OCI-LY1 (cell line): Measurements from ENCODE around the gene TMEM184A.

ENCODE experiments used
- H2AFZ ChIP-seq: fragments of 200-600 bp; sonication (generic), shearing (Covaris generic); 2 replicates; pipeline ENCODE4 v1.6.0; 2014; ENCODE audit warnings: antibody characterized with exemption, mild to moderate bottlenecking, low read length
- H3F3A ChIP-seq: fragments of 200-600 bp; sonication (generic), shearing (Covaris generic); 2 replicates; pipeline ENCODE4 v1.6.0; 2014; ENCODE audit warnings: mild to moderate bottlenecking, antibody characterized with exemption, low read length, moderate library complexity; ENCODE audit not compliant: insufficient read depth
- H3K27ac ChIP-seq: fragments of 200-600 bp; sonication (generic); 2 replicates; pipeline ENCODE4 v1.5.1; 2014; ENCODE audit warnings: low read length, mixed run types, mild to moderate bottlenecking, low read depth; ENCODE audit not compliant: poor library complexity, severe bottlenecking
- H3K27me3 ChIP-seq: fragments of 200-600 bp; sonication (generic); 2 replicates; pipeline ENCODE4 v1.6.0; 2014; ENCODE audit warnings: antibody characterized with exemption, mild to moderate bottlenecking, low read length, moderate library complexity; ENCODE audit not compliant: insufficient read depth
- H3K36me3 ChIP-seq: fragments of 200-600 bp; sonication (generic); 2 replicates; pipeline ENCODE4 v1.6.1; 2014; ENCODE audit warnings: mild to moderate bottlenecking, antibody characterized with exemption, low read length, moderate library complexity, mixed read lengths; ENCODE audit not compliant: insufficient read depth
- H3K4me1 ChIP-seq: fragments of 200-600 bp; sonication (generic); 2 replicates; pipeline ENCODE4 v1.5.1; 2014; ENCODE audit warnings: mild to moderate bottlenecking, low read length, moderate library complexity; ENCODE audit not compliant: insufficient read depth, severe bottlenecking
- H3K4me2 ChIP-seq: fragments of 200-600 bp; sonication (generic), shearing (Covaris generic); 2 replicates; pipeline ENCODE4 v1.6.1; 2014; ENCODE audit warnings: low read length
- H3K4me3 ChIP-seq: fragments of 200-600 bp; sonication (generic); 2 replicates; pipeline ENCODE4 v1.5.1; 2014; ENCODE audit warnings: low read length, low read depth, mild to moderate bottlenecking, mixed read lengths; ENCODE audit not compliant: poor library complexity, severe bottlenecking
- H3K79me2 ChIP-seq: fragments of 200-600 bp; shearing (Covaris generic); 2 replicates; pipeline ENCODE4 v1.6.1; 2016; ENCODE audit warnings: mixed run types, low read length, mixed read lengths; ENCODE audit not compliant: insufficient read depth
- H3K9ac ChIP-seq: fragments of 200-600 bp; sonication (generic), shearing (Covaris generic); 2 replicates; pipeline ENCODE4 v1.6.1; 2014; ENCODE audit warnings: mild to moderate bottlenecking, low read length, mixed read lengths
- H3K9me2 ChIP-seq: fragments of 200-600 bp; sonication (generic), shearing (Covaris generic); 2 replicates; pipeline ENCODE4 v1.6.1; 2014; ENCODE audit warnings: low read depth, mild to moderate bottlenecking, low read length, mixed read lengths
- H3K9me3 ChIP-seq: fragments of 200-600 bp; shearing (Covaris generic); 2 replicates; pipeline ENCODE4 v1.6.1; 2014; ENCODE audit warnings: low read length, mixed read lengths
- H4K20me1 ChIP-seq: fragments of 200-600 bp; sonication (generic), shearing (Covaris generic); 2 replicates; pipeline ENCODE4 v1.6.0; 2016; ENCODE audit warnings: mild to moderate bottlenecking, low read length; ENCODE audit not compliant: insufficient read depth
- EZH2 ChIP-seq: fragments of 200-600 bp; sonication (generic), shearing (Covaris generic); IDR thresholded peaks from 2 replicates; pipeline ENCODE4 v1.8.0; 2017; ENCODE audit warnings: borderline replicate concordance, mixed run types, mild to moderate bottlenecking, antibody characterized with exemption, low read length, moderate library complexity, mixed read lengths
- TF ChIP-seq, protein P1 (sequence below): fragments of 200-600 bp; sonication (generic), shearing (Covaris generic); IDR thresholded peaks from 2 replicates; pipeline ENCODE4 v1.5.1; 2017; ENCODE audit warnings: mild to moderate bottlenecking, antibody characterized with exemption, low read length, moderate library complexity, mixed read lengths

TMEM184A gene

DNA sequence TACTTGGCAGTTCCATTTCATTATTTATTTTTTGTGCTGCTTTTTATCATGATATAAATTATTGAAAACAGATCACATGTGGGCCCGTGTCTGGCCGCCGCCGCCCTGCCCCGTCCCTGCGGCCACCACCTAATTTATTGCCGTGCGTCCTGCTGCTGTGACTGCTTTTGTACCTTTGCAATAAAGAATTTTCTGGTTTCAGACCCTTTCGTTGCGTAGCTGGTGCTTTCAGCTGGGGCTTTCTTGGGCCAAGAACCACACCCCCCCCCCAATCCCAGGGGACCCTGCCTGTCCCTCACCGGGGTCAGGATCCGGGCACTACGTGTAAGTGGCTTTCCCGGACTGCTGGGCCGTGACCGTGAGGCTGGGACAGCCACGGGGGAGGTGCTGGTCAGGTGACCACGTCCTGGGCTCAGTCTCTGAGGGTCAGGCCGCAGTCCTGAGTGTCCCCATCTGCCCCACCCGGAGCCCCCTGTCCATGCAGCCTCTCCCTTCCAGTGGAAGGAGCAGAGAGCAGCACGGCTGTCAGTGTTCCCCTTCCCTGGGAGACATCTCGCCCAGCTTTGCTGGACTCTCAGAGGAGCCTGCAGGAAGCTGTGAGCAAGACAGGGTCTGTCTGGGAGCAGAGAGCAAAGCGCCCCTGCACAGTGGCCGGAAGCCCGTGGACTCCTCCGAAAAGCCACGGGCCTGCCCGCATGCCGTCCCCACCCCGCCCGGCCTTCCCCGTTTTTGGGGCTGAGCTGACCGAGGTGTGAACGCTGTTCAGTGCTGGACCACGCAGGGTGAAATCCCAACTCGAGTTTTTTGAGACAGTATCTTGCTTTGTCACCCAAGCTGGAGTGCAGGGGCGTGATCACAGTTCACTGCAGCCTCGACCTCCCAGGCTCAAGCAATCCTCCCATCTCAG is 12.9 kb downstream of the TMEM184A start:
- no peak for TF ChIP-seq EZH2
- TF ChIP-seq, protein P1, sequence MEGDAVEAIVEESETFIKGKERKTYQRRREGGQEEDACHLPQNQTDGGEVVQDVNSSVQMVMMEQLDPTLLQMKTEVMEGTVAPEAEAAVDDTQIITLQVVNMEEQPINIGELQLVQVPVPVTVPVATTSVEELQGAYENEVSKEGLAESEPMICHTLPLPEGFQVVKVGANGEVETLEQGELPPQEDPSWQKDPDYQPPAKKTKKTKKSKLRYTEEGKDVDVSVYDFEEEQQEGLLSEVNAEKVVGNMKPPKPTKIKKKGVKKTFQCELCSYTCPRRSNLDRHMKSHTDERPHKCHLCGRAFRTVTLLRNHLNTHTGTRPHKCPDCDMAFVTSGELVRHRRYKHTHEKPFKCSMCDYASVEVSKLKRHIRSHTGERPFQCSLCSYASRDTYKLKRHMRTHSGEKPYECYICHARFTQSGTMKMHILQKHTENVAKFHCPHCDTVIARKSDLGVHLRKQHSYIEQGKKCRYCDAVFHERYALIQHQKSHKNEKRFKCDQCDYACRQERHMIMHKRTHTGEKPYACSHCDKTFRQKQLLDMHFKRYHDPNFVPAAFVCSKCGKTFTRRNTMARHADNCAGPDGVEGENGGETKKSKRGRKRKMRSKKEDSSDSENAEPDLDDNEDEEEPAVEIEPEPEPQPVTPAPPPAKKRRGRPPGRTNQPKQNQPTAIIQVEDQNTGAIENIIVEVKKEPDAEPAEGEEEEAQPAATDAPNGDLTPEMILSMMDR: no peak
- Histone ChIP-seq H3K9ac (no peak overlapping the region), H3K79me2 (no peaks in the 10 kb centered on the region), H3K36me3 (peaks cover 48% of the 10 kb centered on the region), H3K27me3 (no peaks in the 10 kb centered on the region), H3K27ac (no peak overlapping the region), H4K20me1 (no peaks in the 10 kb centered on the region), H3K4me2 (no peak overlapping the region), H3K9me2 (no peaks in the 10 kb centered on the region), H3K4me1 (no peaks in the 10 kb centered on the region), H3F3A (no peaks in the 10 kb centered on the region), H2AFZ (no peak overlapping the region), H3K9me3 (no peaks in the 10 kb centered on the region), H3K4me3 (no peak overlapping the region)

DNA sequence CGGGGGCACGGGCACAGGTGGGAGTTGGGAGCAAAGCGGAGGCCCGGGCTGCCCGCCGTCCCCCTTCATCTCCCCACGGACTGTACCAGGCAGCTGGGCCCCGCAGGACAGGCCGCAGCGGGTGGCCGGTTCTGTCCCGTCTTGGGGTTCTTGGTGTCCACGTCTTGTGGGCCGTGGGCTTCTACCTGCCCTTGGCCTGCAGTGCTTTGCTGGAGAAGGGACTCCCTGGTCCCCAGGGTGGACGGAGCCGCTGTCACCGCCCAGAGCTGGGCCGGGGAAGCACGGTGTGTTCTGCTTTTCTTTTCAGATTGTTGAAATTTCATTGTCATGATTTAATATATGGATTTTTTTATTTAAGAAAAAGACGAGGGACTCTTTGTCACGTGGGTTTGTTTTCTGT is 13.7 kb downstream of the TMEM184A start:
- TF ChIP-seq, protein P1: no peak
- no peak for TF ChIP-seq EZH2
- Histone ChIP-seq H3K4me3 (no peak overlapping the region), H3K36me3 (peaks cover 51% of the 10 kb centered on the region), H3K4me1 (peaks cover 6% of the 10 kb centered on the region), H3K9ac (no peak overlapping the region), H3K27me3 (no peaks in the 10 kb centered on the region), H3K9me3 (no peaks in the 10 kb centered on the region), H3K79me2 (no peaks in the 10 kb centered on the region), H2AFZ (no peak overlapping the region), H4K20me1 (no peaks in the 10 kb centered on the region), H3F3A (no peaks in the 10 kb centered on the region), H3K9me2 (no peaks in the 10 kb centered on the region), H3K27ac (no peak overlapping the region), H3K4me2 (no peak overlapping the region)

DNA sequence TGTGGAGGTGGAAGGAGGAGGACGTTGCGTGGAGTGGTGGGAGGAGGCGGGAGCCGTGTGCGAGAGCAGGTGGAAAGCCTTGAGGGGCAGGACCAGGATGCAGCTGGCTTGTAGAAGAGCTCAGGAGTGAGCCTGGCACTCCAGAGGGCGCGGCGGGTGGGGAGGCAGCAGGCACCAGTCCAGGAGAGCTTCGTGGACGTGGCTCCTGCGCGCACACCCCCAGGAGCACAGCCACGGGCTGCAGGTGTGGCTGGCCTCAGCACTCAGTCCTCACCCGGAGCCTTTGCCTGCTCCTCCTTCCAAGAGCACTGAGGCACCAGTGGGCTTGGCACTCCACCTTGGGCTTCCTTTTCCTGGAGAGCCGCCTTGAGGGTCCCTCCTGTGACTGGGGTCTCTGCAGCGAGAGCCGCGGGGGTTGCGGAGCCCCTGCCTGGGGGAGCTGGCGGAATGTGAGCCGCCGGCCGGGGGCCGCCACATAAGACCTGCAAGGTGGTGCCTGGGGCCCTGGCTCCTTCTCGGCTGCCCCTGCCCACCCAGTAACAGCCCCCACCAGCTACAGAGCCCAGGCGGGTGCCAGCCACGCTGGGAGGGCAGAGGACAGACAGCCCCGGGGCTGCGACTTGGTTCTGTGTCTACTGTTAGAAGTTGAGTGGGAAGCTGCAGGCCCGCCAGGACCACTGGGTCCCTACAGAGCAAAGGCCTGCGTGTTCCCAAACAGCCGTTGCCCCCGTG is 14.4 kb downstream of the TMEM184A start:
- no peak overlapping the region for H2AFZ ChIP-seq
- no peak for TF ChIP-seq EZH2
- TF ChIP-seq, protein P1: no peak
- no peak overlapping the region for H3K4me2 ChIP-seq
- no peak overlapping the region for H3K27ac ChIP-seq
- no peaks in the 10 kb centered on the region for H3K9me3 ChIP-seq
- H3K4me1 ChIP-seq: peaks cover 6% of the 10 kb centered on the region
- no peak overlapping the region for H3K4me3 ChIP-seq
- H4K20me1 ChIP-seq: no peaks in the 10 kb centered on the region
- no peaks in the 10 kb centered on the region for H3K79me2 ChIP-seq
- H3K27me3 ChIP-seq: no peaks in the 10 kb centered on the region
- no peak overlapping the region for H3K9ac ChIP-seq
- peaks cover 51% of the 10 kb centered on the region for H3K36me3 ChIP-seq
- H3F3A ChIP-seq: no peaks in the 10 kb centered on the region
- H3K9me2 ChIP-seq: no peaks in the 10 kb centered on the region
